ENCODE results near the gene DRGX. TPM values are rescaled to one million over a fixed set of nuclear protein-coding genes. Genes with fewer than 3 reads are reported as not detected.

DRGX gene
- total and polyA plus RNA-seq, 2 of the 4 experiments (the other 2 are of a cell fraction), result not detected

DNA sequence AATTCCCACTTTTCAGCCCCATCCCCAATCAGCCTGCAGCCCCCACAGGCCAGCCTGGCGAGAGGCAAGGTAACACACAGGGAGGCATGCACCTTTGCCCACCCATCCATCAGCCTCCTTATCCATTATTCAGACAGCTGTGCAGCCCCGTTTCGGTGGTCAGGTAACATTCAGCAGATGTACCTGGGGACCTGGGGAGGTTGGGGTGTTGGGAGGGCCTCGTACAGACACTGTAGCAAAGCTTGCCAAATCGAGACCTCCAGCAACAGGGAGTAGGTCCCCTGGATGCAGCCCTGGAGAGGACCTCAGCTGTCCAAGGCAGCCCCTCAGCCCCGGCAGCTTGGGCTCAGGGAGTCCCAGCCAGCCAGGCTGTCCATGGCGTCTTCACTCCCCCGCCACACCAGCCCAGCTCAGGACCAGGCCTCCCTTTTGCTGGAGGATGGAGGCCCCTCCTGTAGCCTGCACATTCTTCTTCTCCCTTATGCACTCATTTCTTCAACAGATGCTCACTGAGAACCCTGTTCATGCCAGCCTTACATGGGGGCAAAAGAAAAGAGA, 8.5 kb upstream of the DRGX start:
- DNase-seq (no peak), ATAC-seq (ENCODE audit: low read depth) (no peak)
- H3K4me1 ChIP-seq (ENCODE audit: control insufficient read depth, insufficient read depth, low read length), result no peaks in the 10 kb centered on the region
- TF ChIP-seq MXI1 (IDR thresholded peaks at IDR 0.05; ENCODE audit: borderline replicate concordance, low read depth, low read length) (no peak), FOS (IDR thresholded peaks at IDR 0.05; ENCODE audit: low read depth, low read length) (no peak), MAFK (IDR thresholded peaks at IDR 0.05; ENCODE audit: low read depth, low read length) (no peak), MAZ (IDR thresholded peaks at IDR 0.05; ENCODE audit: borderline replicate concordance, low read depth, low read length) (no peak), CEBPB (IDR thresholded peaks at IDR 0.05; ENCODE audit: low read depth, low read length) (no peak), CHD1 (IDR thresholded peaks at IDR 0.05; ENCODE audit: low read depth, low read length) (no peak), RAD21 (IDR thresholded peaks at IDR 0.05; ENCODE audit: low read length) (no peak), SMC3 (IDR thresholded peaks at IDR 0.05; ENCODE audit: low read depth, low read length) (no peak), RCOR1 (IDR thresholded peaks at IDR 0.05; ENCODE audit: insufficient replicate concordance, low read length) (no peak), RFX5 (IDR thresholded peaks at IDR 0.05; ENCODE audit: low read depth, low read length) (no peak), POLR2A (IDR thresholded peaks at IDR 0.05; ENCODE audit: low read depth, low read length) (no peak)
- TF ChIP-seq, protein P1, sequence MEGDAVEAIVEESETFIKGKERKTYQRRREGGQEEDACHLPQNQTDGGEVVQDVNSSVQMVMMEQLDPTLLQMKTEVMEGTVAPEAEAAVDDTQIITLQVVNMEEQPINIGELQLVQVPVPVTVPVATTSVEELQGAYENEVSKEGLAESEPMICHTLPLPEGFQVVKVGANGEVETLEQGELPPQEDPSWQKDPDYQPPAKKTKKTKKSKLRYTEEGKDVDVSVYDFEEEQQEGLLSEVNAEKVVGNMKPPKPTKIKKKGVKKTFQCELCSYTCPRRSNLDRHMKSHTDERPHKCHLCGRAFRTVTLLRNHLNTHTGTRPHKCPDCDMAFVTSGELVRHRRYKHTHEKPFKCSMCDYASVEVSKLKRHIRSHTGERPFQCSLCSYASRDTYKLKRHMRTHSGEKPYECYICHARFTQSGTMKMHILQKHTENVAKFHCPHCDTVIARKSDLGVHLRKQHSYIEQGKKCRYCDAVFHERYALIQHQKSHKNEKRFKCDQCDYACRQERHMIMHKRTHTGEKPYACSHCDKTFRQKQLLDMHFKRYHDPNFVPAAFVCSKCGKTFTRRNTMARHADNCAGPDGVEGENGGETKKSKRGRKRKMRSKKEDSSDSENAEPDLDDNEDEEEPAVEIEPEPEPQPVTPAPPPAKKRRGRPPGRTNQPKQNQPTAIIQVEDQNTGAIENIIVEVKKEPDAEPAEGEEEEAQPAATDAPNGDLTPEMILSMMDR (conservative IDR thresholded peaks at IDR 0.05; ENCODE audit: low read depth, low read length), result no peak
- TF ChIP-seq, protein P2, sequence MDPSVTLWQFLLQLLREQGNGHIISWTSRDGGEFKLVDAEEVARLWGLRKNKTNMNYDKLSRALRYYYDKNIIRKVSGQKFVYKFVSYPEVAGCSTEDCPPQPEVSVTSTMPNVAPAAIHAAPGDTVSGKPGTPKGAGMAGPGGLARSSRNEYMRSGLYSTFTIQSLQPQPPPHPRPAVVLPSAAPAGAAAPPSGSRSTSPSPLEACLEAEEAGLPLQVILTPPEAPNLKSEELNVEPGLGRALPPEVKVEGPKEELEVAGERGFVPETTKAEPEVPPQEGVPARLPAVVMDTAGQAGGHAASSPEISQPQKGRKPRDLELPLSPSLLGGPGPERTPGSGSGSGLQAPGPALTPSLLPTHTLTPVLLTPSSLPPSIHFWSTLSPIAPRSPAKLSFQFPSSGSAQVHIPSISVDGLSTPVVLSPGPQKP (IDR thresholded peaks at IDR 0.05; ENCODE audit: borderline replicate concordance, low read depth, low read length), result no peak
- TF ChIP-seq, protein P3, sequence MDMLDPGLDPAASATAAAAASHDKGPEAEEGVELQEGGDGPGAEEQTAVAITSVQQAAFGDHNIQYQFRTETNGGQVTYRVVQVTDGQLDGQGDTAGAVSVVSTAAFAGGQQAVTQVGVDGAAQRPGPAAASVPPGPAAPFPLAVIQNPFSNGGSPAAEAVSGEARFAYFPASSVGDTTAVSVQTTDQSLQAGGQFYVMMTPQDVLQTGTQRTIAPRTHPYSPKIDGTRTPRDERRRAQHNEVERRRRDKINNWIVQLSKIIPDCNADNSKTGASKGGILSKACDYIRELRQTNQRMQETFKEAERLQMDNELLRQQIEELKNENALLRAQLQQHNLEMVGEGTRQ (IDR thresholded peaks at IDR 0.05; ENCODE audit: low read depth, low read length), result no peak
- dilution Hi-C loops (cut with HindIII; ENCODE audit: low sequenced_read_pairs, unreplicated experiment) (no loop called here), intact Hi-C loops (cut with micrococcal nuclease) (no loop called here), in situ Hi-C loops (cut with MboI; ENCODE audit: low sequenced_read_pairs) (no loop called here)
- no peak overlapping the region for H4K91ac ChIP-seq (ENCODE audit: insufficient read depth, low read depth, low read length)
- no peaks in the 10 kb centered on the region for H4K20me1 ChIP-seq (ENCODE audit: insufficient read depth, low read length)
- H3K9me3 ChIP-seq (ENCODE audit: control insufficient read depth, insufficient read depth, low read length), result no peaks in the 10 kb centered on the region
- H3K23ac ChIP-seq (ENCODE audit: low read depth, low read length), result no peak overlapping the region
- no peak overlapping the region for H3K9ac ChIP-seq (ENCODE audit: low read depth, low read length)
- no peak overlapping the region for H2AK9ac ChIP-seq (replicated peaks; ENCODE audit: low read depth, low read length, poor library complexity)
- H2BK15ac ChIP-seq (ENCODE audit: low read depth, low read length), result no peak overlapping the region
- ChIA-PET POLR2A (ENCODE audit: unreplicated experiment) (no interaction called here), CTCF (no interaction called here)
- H4K8ac ChIP-seq (ENCODE audit: low read depth in 2 of 2, low read length in 2 of 2), result no peak overlapping the region
- no peak overlapping the region for H2AK5ac ChIP-seq (ENCODE audit: low read depth, low read length)
- 34% methylated on average over 3 of the region's 8 CpGs; no CpG with 5 or more reads in 1 of the 2 experiments for WGBS, 2 experiments (ENCODE audit: extremely low coverage in 2 of 2, insufficient read length in 1 of 2)
- H3K79me1 ChIP-seq (ENCODE audit: low read depth in 1 of 2, low read length in 2 of 2), result no peaks in the 10 kb centered on the region
- no peak overlapping the region for H3K56ac ChIP-seq (ENCODE audit: extremely low read depth, insufficient read depth, low read length)
- H3K27ac ChIP-seq (ENCODE audit: insufficient read depth, low read length), result no peak overlapping the region
- no peak overlapping the region for H4K5ac ChIP-seq (ENCODE audit: low read depth, low read length)
- H3K14ac ChIP-seq (replicated peaks; ENCODE audit: low read depth, low read length), result no peak overlapping the region
- no TSS peak for BruUV-seq (replicated peaks)
- H3K4ac ChIP-seq (ENCODE audit: low read depth, low read length), result no peak overlapping the region
- no peak overlapping the region for H3K4me3 ChIP-seq (ENCODE audit: insufficient read depth, low read depth, low read length)
- no peaks in the 10 kb centered on the region for H3K9me1 ChIP-seq (ENCODE audit: insufficient read depth, low read length)
- no peak overlapping the region for H2BK20ac ChIP-seq (ENCODE audit: low read depth, low read length)
- no peaks in the 10 kb centered on the region for H3K36me3 ChIP-seq (ENCODE audit: control insufficient read depth, insufficient read depth, low read length)
- H2BK120ac ChIP-seq (ENCODE audit: low read depth, low read length), result no peak overlapping the region
- H3K4me2 ChIP-seq (ENCODE audit: low read depth, low read length), result no peak overlapping the region
- H3K27me3 ChIP-seq (ENCODE audit: control insufficient read depth, insufficient read depth, low read length), result peaks cover 42% of the 10 kb centered on the region
- H2BK5ac ChIP-seq (ENCODE audit: low read depth, low read length, poor library complexity, severe bottlenecking), result no peak overlapping the region
- H3K18ac ChIP-seq (ENCODE audit: low read depth, low read length), result no peak overlapping the region
- no peak overlapping the region for H2AFZ ChIP-seq (replicated peaks; ENCODE audit: low read length, poor library complexity)

Measured in IMR-90 (cell line).